ENCODE data around the gene APOD.
"Not testable (repeated sequence)": the region's sequence is repeated elsewhere in the genome, so short reads cannot be mapped to it uniquely, and the experiment has no call there.

DNA sequence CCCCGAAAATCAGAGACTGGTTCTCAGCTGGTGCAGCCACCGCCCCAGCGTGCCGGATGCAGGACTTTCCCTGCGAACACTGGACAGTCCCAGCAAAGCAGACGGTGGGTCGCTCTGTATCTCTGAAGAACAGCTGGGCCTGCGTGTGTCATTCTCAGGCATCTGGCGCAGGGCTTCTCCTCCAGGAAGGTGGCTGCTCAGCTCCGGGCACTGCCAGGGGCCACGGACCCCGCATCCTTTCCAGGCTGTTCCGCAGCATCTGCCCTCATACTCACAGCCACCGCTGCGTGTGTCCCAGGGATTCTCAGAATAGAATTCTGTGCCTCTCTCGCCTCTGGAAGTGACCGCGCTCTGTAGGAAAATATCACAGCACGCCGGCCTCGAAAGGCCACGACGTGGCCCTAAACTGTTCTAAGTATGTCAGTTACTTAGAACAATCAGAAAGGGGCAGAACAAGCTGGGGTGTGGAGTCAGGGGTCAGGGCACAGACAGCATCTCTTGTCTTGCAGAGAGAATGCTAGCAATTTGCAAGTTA, 44.7 kb upstream of the APOD start:
- not testable (repeated sequence) for TF ChIP-seq RNF2 (IDR thresholded peaks at IDR 0.05); JUN (IDR thresholded peaks at IDR 0.05; ENCODE audit: borderline replicate concordance, low read depth, low read length); JUN (CRISPR knock-in tag; IDR thresholded peaks at IDR 0.05; ENCODE audit: borderline replicate concordance); PRPF4 (IDR thresholded peaks at IDR 0.05; ENCODE audit: insufficient read depth, low read depth, low read length, poor library complexity, severe bottlenecking)
